ENCODE results near the gene NPAS4.
"Not testable (repeated sequence)": the region's sequence is repeated elsewhere in the genome, so short reads cannot be mapped to it uniquely, and the experiment has no call there.

DNA sequence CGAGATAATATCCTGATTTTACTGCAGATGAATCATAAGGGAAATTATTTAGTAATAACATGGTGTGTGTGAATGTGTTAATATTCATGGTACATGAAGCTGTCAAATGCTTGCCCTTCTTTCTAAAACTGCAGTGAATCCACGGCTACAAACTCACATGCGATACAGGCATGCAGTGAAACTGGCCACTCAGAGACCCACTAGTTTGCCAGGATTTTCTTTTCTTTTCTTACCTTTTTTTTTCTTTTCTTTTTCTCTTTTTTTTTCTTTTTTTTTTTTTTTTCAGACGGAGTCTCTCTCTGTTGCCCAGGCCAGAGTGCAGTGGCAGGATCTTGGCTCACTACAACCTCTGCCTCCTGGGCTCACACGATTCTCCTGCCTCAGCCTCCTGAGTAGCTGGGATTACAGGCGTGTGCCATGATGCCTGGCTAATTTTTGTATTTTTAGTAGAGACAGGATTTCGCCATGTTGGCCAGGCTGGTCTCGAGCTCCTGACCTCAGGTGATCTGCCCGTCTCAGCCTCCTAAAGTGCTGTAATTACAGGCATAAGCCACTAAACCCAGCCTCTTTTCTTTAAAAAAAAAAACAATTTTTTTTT lies 47.0 kb upstream of the NPAS4 start:
- not testable (repeated sequence) for TF ChIP-seq POLR2A, POLR2AphosphoS5 (IDR thresholded peaks at IDR 0.05; ENCODE audit: low read depth, low read length)

Data from GM12892 (cell line).